SIG-M5 treated with dmso at 0.1 percent for 504 hours (cell line): Measurements from ENCODE around the gene TRIP13.
"Not testable (repeated sequence)": the region's sequence is repeated elsewhere in the genome, so short reads cannot be mapped to it uniquely, and the experiment has no call there.

Experiments used
- DNase-seq: peaks from one replicate; lab custom pipeline; 2025; ENCODE audit not compliant: unreplicated experiment; lab: John Stamatoyannopoulos, UW

Gene TRIP13

DNA sequence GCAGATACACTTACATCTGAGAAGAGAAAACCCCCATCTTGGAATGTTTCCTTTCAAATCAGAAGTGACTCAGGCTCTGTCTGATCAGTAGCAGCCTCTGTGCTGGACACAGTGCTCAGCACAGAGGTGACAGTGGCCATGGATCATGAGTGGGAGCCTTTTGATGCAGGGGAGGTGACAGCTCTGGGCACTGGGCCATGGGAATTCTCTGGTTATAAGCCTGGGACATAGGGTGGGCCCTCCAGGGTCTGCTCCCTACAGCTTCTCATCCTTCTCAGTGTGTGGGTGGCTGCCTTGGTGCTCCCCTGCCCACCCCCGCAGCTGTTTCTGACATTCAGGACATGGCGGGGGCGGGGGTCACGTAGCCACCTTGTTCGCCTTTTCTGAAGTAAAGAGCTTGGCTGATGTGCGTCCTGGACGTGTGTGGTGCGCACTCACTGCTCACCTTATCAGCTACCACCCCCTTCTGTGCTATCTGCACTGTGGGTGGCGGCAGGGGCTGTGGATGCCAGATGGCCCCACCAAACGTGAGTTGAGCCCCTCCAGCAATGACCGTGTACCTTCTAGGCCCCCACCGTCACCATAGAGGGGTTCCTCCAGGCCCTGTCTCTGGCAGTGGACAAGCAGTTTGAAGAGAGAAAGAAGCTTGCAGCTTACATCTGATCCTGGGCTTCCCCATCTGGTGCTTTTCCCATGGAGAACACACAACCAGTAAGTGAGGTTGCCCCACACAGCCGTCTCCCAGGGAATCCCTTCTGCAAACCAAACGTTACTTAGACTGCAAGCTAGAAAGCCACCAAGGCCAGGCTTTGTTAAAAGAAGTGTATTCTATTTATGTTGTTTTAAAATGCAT, 24.0 kb downstream of the TRIP13 start:
- no peak for DNase-seq

DNA sequence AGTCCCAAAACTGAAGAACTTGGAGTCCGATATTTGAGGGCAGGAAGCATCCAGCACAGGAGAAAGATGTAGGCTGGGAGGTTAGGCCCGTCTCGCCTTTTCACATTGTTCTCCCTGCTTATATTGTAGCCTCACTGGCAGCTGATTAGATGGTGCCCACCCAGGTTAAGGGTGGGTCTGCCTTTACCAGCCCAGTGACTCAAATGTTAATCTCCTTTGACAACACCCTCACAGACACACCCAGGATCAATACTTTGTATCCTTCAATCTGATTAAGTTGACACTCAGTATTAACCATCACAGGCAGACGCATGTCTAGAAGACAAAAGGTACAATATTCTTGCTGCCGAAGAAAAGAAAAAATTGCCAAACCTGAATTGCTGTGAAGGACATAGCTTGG, 26.0 kb downstream of the TRIP13 start:
- not testable (repeated sequence) for DNase-seq

DNA sequence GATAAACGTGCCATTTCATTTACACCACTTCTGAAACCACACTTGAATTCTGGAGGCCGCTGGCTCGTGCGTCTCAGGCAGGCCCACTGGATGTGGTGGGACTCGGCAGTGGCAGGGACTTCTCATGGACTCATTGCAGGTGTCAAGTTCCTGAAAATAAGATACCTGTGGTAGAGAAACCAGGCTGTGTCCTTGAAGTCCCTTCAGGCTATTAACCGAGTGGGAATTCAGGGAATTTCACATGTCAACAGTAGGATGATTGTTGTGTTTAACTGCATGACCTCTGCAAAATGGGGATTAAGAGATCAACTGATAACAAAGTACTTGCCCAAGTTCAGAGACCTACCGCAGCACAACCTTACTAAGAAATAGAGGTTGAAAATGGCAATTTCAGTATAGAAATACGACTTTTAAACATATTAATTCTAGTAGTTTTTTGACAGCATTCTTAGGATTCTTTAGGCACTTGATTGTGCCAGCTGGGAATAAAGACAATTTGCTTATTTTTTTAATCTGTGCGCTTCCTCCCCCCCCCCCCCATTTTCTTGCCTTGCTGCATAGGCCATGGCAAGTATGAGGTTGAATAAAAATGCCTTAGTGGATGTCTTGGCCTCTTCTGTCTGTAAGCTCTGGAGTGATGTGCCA, 26.8 kb downstream of the TRIP13 start:
- DNase-seq, result no peak

DNA sequence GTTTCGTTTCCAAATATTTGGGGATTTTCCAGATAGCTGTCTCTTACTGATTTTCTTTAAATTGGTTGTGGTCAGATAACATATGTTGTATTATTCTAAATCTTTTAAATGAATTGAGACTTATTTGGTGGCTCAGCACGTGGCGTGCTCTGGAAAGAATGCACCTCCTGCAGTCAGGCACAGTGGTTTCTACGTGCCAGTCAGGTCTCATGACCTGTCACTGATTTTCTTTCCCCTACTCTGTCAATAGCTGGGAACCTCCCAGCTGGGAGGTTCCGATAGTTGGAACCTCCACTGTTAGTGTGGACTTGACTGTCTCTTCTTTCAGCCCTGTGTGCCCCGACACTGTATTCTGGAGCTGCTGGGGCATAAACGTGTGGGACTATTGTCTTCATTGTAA, 27.6 kb downstream of the TRIP13 start:
- no peak for DNase-seq

DNA sequence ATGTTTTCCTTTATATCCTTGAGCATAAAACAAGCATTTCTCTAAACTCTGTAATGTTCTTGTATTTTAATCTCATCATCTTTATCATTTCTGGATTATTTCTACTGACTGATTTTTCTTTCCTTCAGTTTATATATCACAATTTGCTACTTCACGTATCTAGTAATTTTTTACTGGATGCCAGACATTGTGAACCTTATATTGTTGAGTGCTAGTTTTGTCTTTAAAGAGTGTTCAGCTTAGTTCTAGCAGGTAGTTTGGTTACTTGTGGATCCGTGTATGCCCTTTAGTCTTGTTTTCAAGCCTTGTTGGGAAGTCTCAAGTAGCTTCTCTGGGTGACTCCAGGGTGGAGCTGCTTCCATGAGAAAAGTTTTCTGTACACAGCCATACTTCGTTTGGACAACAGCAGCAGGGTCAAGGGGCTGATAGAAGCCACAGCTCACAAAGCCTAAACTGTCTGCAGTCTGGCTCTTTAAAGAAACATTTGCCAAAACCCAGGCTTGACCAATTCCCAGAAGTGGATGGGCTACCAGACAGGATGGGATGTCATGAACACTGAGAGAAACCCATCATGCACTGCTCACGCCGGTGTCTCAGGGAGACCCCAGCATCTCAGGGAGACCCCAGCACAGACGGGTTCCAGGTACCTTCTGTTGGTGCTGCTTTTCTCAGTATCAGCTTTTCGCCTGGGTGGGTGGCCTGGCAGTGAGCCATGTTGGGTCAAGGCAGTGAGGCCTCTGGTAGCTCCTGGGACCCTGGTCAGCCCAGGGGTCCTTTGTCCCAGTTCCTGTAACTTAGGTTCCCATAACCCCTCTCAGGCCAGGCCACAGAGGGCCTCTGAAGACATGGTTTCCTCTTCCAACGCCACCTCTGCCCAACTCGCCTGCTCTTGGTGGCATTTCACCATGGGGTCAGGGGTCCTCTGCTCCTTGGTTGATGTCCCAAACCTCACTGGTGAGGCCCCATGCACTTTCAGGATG, 29.1 kb downstream of the TRIP13 start:
- no peak for DNase-seq

DNA sequence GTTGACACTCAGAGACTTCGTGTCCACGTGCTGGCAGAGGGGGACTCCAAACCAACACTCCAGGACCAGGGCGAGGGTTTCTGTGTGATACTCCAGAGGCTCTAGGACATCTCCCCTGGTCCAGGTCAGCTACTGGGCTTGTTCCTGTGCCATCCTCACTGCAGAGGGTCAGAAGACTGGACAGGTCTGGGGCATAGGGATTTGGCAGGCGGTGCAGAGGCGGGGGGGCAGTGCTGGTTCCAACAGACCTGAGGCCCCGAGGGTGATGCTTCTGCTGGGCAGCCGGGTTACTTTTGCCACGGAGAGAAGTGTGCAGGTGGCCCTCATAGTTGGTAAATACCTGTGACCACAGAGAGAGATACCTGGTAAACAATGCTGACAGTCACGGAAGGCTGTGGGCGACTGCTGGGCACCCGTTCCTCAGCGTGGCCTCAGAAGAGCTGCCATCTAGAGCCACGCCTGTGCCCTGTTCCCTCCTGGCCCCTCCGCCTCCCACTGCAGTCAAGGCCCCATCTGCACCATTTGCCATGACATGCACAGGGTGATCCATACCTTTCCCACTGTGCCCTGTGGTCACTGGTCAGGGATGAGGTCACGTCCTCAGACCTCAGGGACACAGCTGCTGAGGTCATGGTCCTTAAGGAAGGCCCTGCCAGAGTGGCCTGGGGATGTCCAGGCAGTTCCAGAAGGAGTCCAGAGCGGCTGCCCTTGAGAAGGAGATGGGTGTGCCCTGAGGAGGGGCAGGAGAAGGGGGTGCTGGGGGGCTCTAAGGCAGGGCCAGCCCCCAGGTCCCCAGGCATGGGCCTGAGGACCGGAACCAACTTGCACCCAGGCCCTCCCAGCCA, 30.0 kb downstream of the TRIP13 start:
- DNase-seq, result no peak

DNA sequence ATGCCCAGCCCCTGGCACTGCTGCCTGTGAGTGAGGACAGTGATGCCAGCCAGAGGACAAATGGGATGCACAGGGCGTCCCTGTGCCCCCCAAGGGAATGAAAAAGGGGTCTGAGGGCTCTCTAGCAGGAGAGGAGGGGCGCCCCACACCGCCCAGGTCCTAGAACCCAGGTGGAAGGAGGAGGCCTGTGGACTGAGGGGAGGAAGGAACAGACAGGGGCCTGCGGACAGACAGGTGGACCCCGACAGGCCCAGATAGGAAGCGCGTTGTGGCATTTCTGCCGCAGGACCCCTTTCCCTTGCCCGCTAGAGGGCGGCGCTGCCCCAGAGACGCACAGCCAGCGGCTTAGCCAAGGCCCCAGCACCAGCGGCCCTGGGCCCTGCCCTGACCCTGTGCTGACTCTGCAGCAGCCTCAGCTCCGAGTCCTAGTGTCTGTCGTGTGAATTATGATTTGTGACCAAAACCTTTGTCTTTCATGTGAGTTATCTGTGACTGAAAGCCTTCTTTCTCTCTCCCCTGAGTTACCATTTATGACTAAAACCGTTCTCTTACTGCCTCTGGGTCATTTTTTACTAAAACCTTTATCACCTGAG, 30.7 kb downstream of the TRIP13 start:
- peak; percentile 66 for DNase-seq

DNA sequence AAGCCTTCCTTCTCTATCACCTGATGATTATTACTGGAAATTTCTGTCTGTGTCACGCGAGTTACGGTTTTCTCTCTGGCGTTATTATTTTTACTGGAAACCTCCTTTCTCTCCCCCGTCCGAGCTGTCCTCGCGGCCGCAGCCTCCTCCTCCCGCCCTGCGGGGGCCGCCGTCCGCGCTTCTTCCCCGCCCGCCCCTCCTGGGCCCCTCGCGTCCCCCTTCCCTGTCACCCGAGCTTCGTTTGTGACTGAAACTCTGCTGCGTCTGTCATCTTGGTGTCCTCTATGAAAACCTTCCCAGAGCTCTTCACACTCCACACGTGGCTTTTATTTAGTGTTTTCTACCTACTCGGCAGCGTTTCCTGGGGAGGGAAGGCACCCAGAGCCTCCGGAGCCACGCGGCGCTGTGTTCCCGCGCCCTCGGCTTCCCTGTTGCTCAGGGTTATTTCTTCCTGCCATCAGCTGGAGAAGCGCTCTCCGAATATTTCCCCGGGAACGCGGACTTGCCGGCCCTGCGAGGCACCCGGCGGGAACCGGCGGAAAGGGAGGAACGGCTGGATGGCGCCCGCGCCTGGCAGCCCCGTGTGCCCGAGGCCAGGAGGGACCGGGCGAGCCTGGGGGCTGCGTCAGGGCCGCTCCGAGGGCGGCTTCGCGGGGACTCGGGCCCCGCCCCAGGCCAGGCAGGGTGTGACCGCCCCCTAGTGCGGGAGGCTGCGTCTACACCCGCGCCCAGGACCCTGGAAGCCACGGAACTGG, 33.9 kb downstream of the TRIP13 start:
- DNase-seq, result no peak

DNA sequence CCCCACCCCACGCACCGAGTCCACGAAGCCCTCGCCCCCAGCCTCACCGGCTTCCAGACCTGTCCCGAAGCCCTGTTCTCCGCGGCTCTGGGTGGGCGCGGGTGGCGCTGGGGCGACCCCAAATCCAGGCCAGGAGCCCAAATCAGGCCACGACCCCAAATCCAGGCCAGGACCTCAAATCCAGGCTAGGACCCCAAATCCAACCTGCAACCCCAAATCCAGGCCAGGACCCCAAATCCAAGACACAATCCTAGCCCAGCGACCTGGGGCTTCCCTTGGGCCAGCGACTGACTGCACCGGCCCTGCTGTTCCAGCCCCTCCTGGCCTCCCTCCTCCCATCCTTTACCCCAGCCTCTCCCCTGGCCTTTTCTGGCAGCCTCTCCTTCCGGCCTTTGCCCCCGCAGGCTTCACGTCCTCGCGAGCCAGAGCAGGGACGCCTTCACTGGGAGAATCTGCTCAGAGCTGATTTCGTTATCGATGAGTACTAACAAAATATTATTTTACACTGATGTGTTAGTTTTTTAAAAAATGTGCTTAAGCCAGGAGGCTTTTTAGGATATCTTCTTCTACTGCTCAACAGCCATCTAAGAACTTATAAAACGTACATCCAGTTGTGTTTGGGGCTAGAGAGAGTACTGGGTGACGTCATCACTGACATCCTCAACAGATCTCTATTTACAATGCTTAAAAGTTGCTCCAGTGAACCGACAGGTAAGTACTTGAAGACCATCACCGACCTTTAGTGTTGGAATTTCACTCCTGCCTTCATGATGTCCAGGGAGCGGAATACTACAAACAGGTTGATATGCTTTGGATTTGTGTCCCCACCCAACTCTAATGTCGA, 34.7 kb downstream of the TRIP13 start:
- no peak for DNase-seq

DNA sequence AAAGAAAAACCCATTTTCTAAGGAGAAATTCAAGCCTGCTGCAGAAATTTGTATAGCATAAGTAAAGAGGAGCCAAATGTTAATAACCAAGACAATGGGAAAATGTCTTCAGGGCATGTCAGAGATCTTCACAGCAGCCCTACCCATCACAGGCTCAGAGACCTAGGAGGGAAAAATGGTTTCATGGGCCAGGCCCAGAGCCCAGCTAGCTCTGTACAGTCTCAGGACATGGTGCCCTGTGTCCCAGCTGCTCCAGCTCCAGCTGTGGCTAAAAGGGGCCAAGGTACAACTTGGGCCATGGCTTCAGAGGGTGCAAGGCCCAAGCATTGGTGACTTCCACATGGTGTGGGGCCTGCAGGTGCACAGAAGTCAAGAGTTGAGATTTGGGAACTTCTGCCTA, 36.5 kb downstream of the TRIP13 start:
- DNase-seq, result not testable (repeated sequence)

DNA sequence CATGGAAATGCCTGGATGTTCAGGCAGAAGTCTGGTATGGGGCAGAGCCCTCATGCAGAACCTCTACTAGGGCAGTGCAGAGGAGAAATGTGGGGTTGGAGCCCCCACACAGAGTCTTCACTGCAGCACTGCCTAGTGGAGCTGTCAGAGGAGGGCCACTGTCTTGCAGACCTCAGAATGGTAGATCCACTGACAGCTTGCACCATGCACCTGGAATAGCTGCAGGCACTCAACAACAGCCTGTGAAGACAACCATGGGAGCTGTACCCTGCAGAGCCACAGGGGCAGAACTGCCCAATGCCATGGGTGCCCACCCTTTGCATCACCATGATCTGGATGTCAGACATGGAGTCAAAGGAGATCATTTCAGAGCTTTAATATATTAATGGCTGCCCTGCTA, 36.9 kb downstream of the TRIP13 start:
- DNase-seq, result no peak

DNA sequence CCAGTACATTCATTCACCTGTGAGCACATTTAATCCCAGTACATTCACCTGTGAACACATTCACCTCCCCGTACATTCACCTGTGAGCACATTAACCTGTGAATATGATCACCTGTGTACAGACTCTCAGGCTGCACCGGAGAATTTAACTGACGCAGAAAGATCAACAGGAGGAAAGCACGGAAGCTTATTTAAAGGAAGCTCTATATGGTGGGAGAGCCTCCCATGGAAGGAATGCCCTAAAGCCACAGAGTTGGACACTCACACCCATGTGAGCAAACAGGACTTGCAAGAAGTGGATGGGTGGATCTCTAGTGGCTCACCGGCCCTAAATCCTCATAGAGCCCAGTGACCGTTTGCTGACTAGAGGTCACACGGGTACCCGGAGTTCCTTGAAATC, 38.2 kb downstream of the TRIP13 start:
- peak; percentile 22 for DNase-seq

DNA sequence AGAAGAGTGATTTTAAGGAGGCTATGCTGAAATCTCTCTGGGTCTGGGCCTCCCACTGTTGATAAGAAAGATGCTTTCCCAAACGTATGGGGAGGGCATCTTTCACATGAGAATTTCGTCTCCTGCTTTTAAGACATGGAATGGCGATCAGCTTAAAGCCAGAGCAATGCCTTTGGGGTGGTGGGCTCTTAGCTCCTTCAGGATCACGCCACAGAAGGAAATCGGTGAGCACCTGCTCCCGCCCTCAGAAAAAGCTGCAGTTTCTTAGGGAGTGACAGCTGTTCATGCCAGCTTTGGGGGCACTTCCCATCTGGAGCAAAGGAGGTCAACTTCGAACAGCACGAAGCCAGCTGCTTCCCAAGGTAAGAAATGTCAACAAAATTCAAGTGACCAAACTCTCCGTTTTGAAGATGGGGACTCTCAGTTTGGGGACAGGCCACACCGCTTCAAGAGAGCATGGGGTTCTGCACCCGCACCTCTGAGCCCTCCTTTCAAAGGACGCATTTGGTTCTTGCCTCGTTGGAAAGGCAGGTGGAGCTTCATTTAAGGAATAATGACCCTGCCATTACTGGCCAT, 39.0 kb downstream of the TRIP13 start:
- no peak for DNase-seq

DNA sequence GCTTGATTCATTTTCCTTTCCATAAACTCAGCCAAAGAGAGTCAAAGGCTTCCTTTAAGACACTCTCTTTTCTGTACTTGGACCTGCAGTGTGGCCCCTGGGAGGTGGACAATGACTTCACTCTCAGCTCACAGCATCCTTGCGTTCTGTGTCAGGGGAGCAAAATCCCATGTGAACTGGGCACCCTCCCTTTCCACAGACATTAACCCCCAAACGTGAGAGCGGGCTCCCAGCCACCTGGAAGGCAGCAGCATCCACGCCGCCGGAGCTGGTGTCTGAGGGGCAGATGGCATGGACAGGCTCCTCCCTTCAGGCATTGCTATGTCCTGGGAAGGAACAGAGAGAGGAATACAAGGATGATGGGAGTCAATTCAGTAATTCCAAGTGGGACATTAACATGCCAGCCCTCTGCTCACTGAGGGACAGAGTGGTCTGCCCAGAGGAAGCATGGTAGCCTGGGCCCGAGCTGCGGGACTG, 39.5 kb downstream of the TRIP13 start:
- no peak for DNase-seq

DNA sequence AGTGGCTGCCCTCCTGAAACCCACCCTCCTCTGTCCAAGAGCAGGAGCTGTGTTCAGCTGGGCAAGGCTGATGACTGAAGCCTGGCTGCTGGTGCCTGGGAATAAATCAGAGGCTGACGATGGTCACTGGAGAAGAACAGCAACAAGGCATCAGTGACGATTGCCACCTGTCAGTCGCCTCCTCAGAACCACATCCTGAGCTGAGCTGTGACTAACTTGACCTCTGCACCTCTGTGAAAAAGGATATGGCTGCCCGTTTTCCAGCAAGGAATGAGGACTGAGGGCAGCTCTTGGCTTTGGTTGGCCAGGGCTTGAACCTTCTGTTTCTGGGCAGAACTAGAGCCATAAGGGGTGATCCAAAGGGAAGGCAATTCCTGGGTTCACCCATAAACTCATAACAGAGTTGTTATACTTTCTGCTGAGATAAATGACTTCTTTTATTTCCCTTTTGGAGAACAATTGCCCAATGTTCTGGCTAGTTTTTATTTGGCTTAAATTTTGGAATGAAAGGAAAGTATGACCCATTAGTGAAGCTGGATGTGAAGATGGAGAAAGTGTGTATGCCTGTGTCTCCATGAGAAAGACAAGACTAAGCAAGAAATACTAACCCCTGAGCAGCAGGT, 40.1 kb downstream of the TRIP13 start:
- DNase-seq, result no peak

DNA sequence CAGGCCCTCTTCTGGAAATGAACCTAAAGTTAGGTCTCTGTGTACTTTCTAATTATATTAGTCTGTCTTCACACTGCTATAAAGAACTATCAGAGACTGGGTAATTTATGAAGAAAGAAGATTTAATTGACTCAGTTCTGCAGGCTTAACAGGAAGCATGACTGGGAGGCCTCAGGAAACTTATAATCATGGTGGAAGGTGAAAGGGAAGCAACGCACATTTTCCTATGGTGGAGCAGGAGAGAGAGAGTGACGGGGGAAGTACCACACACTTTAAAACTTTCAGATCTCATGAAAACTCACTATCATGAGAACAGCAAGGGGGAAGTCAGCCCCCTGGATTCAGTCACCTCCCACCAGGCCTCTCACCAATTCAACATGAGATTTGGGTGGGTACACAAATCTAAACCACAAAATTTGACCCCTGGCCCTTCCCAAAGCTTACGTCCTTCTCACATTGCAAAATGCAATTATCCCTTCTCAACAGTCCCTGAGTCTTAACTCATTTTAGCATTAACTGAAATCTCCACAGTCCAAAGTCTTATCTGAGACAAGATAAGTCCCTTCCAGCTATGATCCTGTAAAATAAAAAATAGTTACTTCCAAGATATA, 40.7 kb downstream of the TRIP13 start:
- DNase-seq, result no peak

DNA sequence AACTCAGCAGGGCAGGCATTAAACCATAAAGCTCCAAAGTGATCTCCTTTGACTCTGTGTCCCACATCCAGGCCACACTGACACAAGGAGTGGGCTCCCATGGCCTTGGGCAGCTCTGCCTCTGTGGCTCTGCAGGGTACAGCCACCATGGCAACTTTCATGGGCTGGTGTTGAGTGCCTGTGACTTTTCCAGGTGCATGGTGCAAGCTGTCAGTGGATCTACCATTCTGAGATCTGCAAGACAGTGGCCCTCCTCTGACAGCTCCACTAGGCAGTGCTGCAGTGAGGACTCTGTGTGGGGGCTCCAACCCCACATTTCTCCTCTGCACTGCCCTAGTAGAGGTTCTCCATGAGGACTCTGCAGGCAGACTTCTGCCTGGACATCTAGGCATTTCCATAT, 41.3 kb downstream of the TRIP13 start:
- not testable (repeated sequence) for DNase-seq
